Ishikawa (cell line): ENCODE measurements around the gene ZBTB20.

Source experiments
- CREB1 ChIP-seq: IDR thresholded peaks from 2 replicates; pipeline ENCODE4 v1.6.1; 2012; ENCODE audit warnings: low read depth
- EP300 ChIP-seq: IDR thresholded peaks from 2 replicates; pipeline ENCODE4 v1.6.1; 2012; ENCODE audit warnings: borderline replicate concordance
- TAF1 ChIP-seq: IDR thresholded peaks from 2 replicates; pipeline ENCODE4 v1.6.1; 2012; ENCODE audit warnings: low read depth, mild to moderate bottlenecking
- TF ChIP-seq, protein P1 (sequence below): IDR thresholded peaks from 2 replicates; pipeline ENCODE4 v1.6.1; 2012; ENCODE audit warnings: low read depth, mild to moderate bottlenecking

DNA sequence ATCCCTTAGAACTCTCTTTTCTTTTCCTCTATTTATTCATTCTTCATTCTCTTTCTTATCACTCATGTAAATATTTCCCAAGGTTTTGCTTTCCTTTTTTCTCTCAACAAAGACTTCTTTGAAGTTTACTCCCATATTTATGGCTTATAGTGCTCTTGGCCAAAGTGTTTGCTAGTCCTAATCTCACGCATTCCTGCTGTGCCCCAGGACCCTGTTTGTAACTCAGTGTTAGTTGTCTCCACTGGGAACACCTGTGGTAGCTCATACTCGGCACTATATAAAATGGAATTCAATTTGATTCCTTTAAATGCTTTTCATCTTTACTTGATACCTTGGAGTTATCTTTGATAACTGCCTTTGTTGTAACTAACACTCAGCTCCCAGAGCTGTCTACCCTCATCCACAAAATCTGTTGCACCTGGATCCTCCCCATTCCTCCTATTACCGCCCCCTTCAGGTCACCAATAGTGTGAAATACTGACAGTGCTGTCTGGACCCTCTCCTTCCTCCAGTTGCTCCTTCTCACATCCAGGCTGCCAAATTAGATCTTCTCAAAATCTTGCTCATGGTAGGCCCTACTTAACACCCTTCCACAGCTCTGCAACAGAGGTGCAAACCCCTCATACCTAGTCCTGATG, 776.4 kb downstream of the ZBTB20 start:
- TF ChIP-seq TAF1, result no peak
- TF ChIP-seq, protein P1, sequence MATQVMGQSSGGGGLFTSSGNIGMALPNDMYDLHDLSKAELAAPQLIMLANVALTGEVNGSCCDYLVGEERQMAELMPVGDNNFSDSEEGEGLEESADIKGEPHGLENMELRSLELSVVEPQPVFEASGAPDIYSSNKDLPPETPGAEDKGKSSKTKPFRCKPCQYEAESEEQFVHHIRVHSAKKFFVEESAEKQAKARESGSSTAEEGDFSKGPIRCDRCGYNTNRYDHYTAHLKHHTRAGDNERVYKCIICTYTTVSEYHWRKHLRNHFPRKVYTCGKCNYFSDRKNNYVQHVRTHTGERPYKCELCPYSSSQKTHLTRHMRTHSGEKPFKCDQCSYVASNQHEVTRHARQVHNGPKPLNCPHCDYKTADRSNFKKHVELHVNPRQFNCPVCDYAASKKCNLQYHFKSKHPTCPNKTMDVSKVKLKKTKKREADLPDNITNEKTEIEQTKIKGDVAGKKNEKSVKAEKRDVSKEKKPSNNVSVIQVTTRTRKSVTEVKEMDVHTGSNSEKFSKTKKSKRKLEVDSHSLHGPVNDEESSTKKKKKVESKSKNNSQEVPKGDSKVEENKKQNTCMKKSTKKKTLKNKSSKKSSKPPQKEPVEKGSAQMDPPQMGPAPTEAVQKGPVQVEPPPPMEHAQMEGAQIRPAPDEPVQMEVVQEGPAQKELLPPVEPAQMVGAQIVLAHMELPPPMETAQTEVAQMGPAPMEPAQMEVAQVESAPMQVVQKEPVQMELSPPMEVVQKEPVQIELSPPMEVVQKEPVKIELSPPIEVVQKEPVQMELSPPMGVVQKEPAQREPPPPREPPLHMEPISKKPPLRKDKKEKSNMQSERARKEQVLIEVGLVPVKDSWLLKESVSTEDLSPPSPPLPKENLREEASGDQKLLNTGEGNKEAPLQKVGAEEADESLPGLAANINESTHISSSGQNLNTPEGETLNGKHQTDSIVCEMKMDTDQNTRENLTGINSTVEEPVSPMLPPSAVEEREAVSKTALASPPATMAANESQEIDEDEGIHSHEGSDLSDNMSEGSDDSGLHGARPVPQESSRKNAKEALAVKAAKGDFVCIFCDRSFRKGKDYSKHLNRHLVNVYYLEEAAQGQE, result no peak
- TF ChIP-seq EP300, result no peak
- no peak for TF ChIP-seq CREB1
